GM23338 (cell line): ENCODE data around the gene TMX2.

Experiments used
- CREB1 ChIP-seq: fragments of 250-450 bp; sonication (Bioruptor Pico); IDR thresholded peaks from 2 replicates; pipeline ENCODE4 v1.5.0; 2020; ENCODE audit warnings: low read depth, mild to moderate bottlenecking, moderate library complexity
- POLR2AphosphoS5 ChIP-seq: IDR thresholded peaks from 2 replicates; pipeline ENCODE4 v1.6.1; 2016; ENCODE audit warnings: antibody characterized with exemption, low read depth
- TF ChIP-seq, protein P1 (sequence below), 2 experiments: fragments of 200-600 bp in 1 of 2; sonication (generic) in 1 of 2; conservative IDR thresholded peaks; 2 replicates each; pipeline versions ENCODE4 v1.5.1 to v1.6.1; 2016 to 2017; ENCODE audit warnings: antibody characterized with exemption in 2 of 2, low read depth in 2 of 2, mild to moderate bottlenecking in 2 of 2, moderate library complexity in 1 of 2

DNA sequence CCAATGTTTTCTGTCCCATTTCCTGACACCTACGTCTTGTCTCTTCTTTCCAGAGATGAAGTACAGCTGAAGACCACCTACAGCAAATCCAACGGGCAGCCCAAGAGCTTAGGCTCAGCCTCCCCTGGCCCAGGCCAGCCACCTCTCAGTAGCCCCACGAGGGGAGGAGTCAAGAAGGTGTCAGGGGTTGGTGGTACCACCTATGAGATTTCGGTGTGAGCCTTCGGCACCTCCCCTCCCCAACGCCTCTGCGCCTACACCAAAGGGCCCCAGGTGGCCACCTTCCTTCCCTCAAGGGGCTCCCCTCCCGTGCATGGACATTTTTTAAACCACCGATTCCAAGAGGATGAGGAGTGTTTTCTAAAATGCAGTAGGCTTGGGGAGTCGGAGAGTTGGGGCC, 12.6 kb upstream of the TMX2 start:
- TF ChIP-seq, protein P1, sequence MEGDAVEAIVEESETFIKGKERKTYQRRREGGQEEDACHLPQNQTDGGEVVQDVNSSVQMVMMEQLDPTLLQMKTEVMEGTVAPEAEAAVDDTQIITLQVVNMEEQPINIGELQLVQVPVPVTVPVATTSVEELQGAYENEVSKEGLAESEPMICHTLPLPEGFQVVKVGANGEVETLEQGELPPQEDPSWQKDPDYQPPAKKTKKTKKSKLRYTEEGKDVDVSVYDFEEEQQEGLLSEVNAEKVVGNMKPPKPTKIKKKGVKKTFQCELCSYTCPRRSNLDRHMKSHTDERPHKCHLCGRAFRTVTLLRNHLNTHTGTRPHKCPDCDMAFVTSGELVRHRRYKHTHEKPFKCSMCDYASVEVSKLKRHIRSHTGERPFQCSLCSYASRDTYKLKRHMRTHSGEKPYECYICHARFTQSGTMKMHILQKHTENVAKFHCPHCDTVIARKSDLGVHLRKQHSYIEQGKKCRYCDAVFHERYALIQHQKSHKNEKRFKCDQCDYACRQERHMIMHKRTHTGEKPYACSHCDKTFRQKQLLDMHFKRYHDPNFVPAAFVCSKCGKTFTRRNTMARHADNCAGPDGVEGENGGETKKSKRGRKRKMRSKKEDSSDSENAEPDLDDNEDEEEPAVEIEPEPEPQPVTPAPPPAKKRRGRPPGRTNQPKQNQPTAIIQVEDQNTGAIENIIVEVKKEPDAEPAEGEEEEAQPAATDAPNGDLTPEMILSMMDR (conservative IDR thresholded peaks at IDR 0.05; ENCODE audit: low read depth in 2 of 2), result no peak
- no peak for TF ChIP-seq CREB1
- no peak for TF ChIP-seq POLR2AphosphoS5
